Omental fat pad (tissue), 4 donors: Measurements from ENCODE around the gene PERM1. TPM values are rescaled to one million over a fixed set of nuclear protein-coding genes. Genes with fewer than 3 reads are reported as not detected.
A peak's percentile ranks its signal among the peaks of the same experiment; 100 is the strongest.
"Not testable (repeated sequence)": the region's sequence is repeated elsewhere in the genome, so short reads cannot be mapped to it uniquely, and the experiment has no call there.

ENCODE experiments used
- ATAC-seq: fragments of 150-250 bp; one replicate; pipeline ENCODE4 v1.9.1; 2016; ENCODE audit warnings: mild to moderate bottlenecking, moderate library complexity; ENCODE audit not compliant: low FRiP score
- DNase-seq: peaks from one replicate; pipeline ENCODE4 v3.0.0-alpha.2; 2019; ENCODE audit warnings: low spot score
- CTCF ChIP-seq, 3 donors: fragments of 450-650 bp; IDR thresholded peaks; one replicate each; pipeline ENCODE4 v1.5.1; 2016 to 2017; ENCODE audit warnings: antibody characterized with exemption in 3 of 3, mild to moderate bottlenecking in 3 of 3, moderate library complexity in 2 of 3
- total RNA-seq, 4 donors: library from RNA; depleted of rRNA; stranded (reverse); fragments of >200 nt; gene quantifications; one replicate each; pipeline ENCODE4 v1.1.0, GENCODE V29; 2016

PERM1 gene
- total RNA-seq, 4 donors from 2014 or later: 0.36 to 1.4 TPM; not detected in 2

GRCh38 chr1:1013105-1013921 is 31.4 kb upstream of the PERM1 start, which contains the start of gene ISG15:
TSS of gene ISG15 (plus strand) at chr1:1013497. CDS start at chr1:1013574, 77 bp downstream.
- no peak for TF ChIP-seq CTCF (IDR thresholded peaks at IDR 0.05)
- ATAC-seq (peak; percentile 95), DNase-seq (peak; percentile 58)

- not testable (repeated sequence) for ATAC-seq, DNase-seq
These were observed 30.8 kb upstream of the PERM1 start for GRCh38 chr1:1012736-1013104.

GRCh38 chr1:1011396-1011949 is 29.6 kb upstream of the PERM1 start:
- no peak for ATAC-seq
- no peak for TF ChIP-seq CTCF (IDR thresholded peaks at IDR 0.05)
- no peak for DNase-seq

GRCh38 chr1:1010131-1010530 is 28.2 kb upstream of the PERM1 start:
- DNase-seq: not testable (repeated sequence)

GRCh38 chr1:1006305-1007159 is 24.6 kb upstream of the PERM1 start:
- TF ChIP-seq CTCF (IDR thresholded peaks at IDR 0.05): no peak
- ATAC-seq: no peak
- DNase-seq: no peak

More at GRCh38 chr1:1010131-1010530, 28.2 kb upstream of the PERM1 start:
- not testable (repeated sequence) for ATAC-seq

- no peak for DNase-seq
- no peak for ATAC-seq
- no peak for TF ChIP-seq CTCF (IDR thresholded peaks at IDR 0.05)
These were observed 23.9 kb upstream of the PERM1 start for GRCh38 chr1:1005774-1006304.

GRCh38 chr1:1004780-1005697 is 23.1 kb upstream of the PERM1 start:
- no peak for TF ChIP-seq CTCF (IDR thresholded peaks at IDR 0.05)
- no peak for DNase-seq
- no peak for ATAC-seq
